ENCODE results near the gene PAK4. TPM values are rescaled to one million over a fixed set of nuclear protein-coding genes. Genes with fewer than 3 reads are reported as not detected.

The PAK4 gene
- total and polyA plus RNA-seq, 2 of the 13 experiments (the other 11 are each of a cell fraction or from before 2014, with no cell fraction given): 9.5 to 17.8 TPM

DNA sequence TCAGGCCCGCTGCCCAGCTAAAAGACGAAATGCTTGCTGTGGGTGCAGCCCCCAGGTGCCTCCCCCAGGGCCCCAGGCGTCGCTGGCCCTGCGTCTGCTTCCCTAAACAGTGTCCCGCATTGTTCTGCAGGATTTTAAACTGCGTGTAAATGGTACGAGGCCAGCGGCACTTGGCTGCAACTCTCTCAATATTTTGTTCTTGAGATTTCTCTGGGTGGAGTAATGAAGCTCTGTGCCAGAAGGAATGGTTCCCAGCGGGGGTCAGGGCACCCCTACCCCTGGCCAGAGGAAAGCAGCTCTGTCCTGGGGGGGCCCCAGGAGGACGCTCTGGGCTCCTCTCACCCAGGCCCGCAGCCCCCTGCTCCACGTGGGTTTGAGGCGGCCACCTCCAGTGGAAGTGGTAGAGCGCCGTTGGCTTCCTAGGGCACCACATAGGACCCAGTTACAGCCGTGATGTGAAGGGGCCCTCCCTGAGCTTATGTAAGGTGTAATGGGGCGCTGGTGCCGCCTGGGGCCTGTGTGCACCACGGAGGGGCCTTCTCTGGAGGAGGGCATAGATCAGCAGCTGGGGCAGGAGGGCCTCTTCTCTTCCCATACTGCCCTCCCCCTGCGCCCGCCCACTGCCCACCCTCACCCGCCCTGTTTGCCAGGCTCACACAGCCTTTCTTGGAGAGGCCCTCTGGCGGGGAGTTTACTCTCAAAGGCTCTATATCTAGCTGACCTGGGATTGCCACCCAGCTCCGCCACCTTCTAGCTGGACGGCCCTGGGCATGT lies 19.8 kb downstream of the PAK4 start (continued):
- TF ChIP-seq ZNF253 (CRISPR knock-in tag; IDR thresholded peaks at IDR 0.05; ENCODE audit: borderline replicate concordance) (no peak), ZNF333 (CRISPR knock-in tag; IDR thresholded peaks at IDR 0.05; ENCODE audit: borderline replicate concordance) (no peak), ZNF780A (CRISPR knock-in tag; IDR thresholded peaks at IDR 0.05) (no peak), ZIK1 (CRISPR knock-in tag; IDR thresholded peaks at IDR 0.05; ENCODE audit: borderline replicate concordance, low read depth) (no peak), SMYD3 (CRISPR knock-in tag; IDR thresholded peaks at IDR 0.05) (0 out of 2 replicates have a peak, but pooled peaks have one; percentile 47), THYN1 (CRISPR knock-in tag; IDR thresholded peaks at IDR 0.05; ENCODE audit: borderline replicate concordance, low read depth) (0 out of 2 replicates have a peak, but pooled peaks have one; percentile 58), PCBP2 (optimal IDR thresholded peaks at IDR 0.05; ENCODE audit: low read depth, low read length, poor library complexity, severe bottlenecking) (no peak), SIN3A (IDR thresholded peaks at IDR 0.05; ENCODE audit: borderline replicate concordance, low read depth, low read length) (peak; percentile 38; the same call in 1 of the 2 replicates), ZNF354B (CRISPR knock-in tag; IDR thresholded peaks at IDR 0.05) (0 out of 2 replicates have a peak, but pooled peaks have one; percentile 17), ATM (IDR thresholded peaks at IDR 0.05; ENCODE audit: borderline replicate concordance) (no peak), TBX2 (CRISPR knock-in tag; IDR thresholded peaks at IDR 0.05; ENCODE audit: borderline replicate concordance) (peak; percentile 81), ZNF468 (CRISPR knock-in tag; IDR thresholded peaks at IDR 0.05) (no peak), ZNF484 (CRISPR knock-in tag; IDR thresholded peaks at IDR 0.05; ENCODE audit: borderline replicate concordance, low read depth) (no peak), CENPBD1 (CRISPR knock-in tag; IDR thresholded peaks at IDR 0.05; ENCODE audit: borderline replicate concordance, low read depth) (no peak), CERS6 (CRISPR knock-in tag; IDR thresholded peaks at IDR 0.05) (no peak), SP4 (CRISPR knock-in tag; IDR thresholded peaks at IDR 0.05) (peak; percentile 47; the same call in 1 of the 2 replicates), HNRNPUL1 (IDR thresholded peaks at IDR 0.05; ENCODE audit: low read depth, low read length) (no peak), IKZF1 (IDR thresholded peaks at IDR 0.05) (no peak), ATF1 (CRISPR knock-in tag; IDR thresholded peaks at IDR 0.05) (no peak), FOXK1 (CRISPR knock-in tag; IDR thresholded peaks at IDR 0.05; ENCODE audit: borderline replicate concordance, low read depth) (no peak), ZMAT3 (CRISPR knock-in tag; conservative IDR thresholded peaks at IDR 0.05) (peak; percentile 31; the same call in 1 of the 2 replicates), MEF2D (CRISPR knock-in tag; IDR thresholded peaks at IDR 0.05) (no peak)
- TF ChIP-seq, protein P1, sequence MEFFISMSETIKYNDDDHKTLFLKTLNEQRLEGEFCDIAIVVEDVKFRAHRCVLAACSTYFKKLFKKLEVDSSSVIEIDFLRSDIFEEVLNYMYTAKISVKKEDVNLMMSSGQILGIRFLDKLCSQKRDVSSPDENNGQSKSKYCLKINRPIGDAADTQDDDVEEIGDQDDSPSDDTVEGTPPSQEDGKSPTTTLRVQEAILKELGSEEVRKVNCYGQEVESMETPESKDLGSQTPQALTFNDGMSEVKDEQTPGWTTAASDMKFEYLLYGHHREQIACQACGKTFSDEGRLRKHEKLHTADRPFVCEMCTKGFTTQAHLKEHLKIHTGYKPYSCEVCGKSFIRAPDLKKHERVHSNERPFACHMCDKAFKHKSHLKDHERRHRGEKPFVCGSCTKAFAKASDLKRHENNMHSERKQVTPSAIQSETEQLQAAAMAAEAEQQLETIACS (CRISPR knock-in tag; IDR thresholded peaks at IDR 0.05): no peak
- TF ChIP-seq, protein P2, sequence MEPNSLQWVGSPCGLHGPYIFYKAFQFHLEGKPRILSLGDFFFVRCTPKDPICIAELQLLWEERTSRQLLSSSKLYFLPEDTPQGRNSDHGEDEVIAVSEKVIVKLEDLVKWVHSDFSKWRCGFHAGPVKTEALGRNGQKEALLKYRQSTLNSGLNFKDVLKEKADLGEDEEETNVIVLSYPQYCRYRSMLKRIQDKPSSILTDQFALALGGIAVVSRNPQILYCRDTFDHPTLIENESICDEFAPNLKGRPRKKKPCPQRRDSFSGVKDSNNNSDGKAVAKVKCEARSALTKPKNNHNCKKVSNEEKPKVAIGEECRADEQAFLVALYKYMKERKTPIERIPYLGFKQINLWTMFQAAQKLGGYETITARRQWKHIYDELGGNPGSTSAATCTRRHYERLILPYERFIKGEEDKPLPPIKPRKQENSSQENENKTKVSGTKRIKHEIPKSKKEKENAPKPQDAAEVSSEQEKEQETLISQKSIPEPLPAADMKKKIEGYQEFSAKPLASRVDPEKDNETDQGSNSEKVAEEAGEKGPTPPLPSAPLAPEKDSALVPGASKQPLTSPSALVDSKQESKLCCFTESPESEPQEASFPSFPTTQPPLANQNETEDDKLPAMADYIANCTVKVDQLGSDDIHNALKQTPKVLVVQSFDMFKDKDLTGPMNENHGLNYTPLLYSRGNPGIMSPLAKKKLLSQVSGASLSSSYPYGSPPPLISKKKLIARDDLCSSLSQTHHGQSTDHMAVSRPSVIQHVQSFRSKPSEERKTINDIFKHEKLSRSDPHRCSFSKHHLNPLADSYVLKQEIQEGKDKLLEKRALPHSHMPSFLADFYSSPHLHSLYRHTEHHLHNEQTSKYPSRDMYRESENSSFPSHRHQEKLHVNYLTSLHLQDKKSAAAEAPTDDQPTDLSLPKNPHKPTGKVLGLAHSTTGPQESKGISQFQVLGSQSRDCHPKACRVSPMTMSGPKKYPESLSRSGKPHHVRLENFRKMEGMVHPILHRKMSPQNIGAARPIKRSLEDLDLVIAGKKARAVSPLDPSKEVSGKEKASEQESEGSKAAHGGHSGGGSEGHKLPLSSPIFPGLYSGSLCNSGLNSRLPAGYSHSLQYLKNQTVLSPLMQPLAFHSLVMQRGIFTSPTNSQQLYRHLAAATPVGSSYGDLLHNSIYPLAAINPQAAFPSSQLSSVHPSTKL (CRISPR knock-in tag; IDR thresholded peaks at IDR 0.05): peak; percentile 43; the same call in 1 of the 2 replicates

Data from HepG2 (cell line).